ACHN (cell line): ENCODE results near the gene TM9SF2.
"Not testable (repeated sequence)": the region's sequence is repeated elsewhere in the genome, so short reads cannot be mapped to it uniquely, and the experiment has no call there.

Source experiments
- DNase-seq: peaks from one replicate; pipeline ENCODE4 v3.0.0-alpha.2; 2015
- in situ Hi-C: cut with HindIII; loops from 2 replicates; pipeline ENCODE4 v1.10.0; 2017; ENCODE audit warnings: low sequenced_read_pairs, low pct_ligation_motif_present, low pct_unique_long_range_greater_than_20kb

Gene TM9SF2

GRCh38 chr13:99501184-99501847 is at the start of gene TM9SF2:
Gene TM9SF2, plus strand, starts transcription at chr13:99501472. Its CDS starts 135 bp downstream, at chr13:99501607.
- peak; percentile 93 for DNase-seq
- in situ Hi-C loops = no loop called here

- no peak for DNase-seq
- in situ Hi-C loops = no loop called here
These were observed 46.6 kb upstream of the TM9SF2 start for GRCh38 chr13:99454518-99455183.

- in situ Hi-C loops = no loop called here
- DNase-seq = no peak
These were observed 42.0 kb upstream of the TM9SF2 start for GRCh38 chr13:99459099-99459850.

- in situ Hi-C loops = not testable (repeated sequence)
These were observed 40.5 kb upstream of the TM9SF2 start for GRCh38 chr13:99460802-99461201.

GRCh38 chr13:99463646-99464397 is 37.5 kb upstream of the TM9SF2 start:
- in situ Hi-C loops = no loop called here
- no peak for DNase-seq

More at GRCh38 chr13:99460802-99461201, 40.5 kb upstream of the TM9SF2 start:
- not testable (repeated sequence) for DNase-seq

GRCh38 chr13:99464441-99464949 is 36.8 kb upstream of the TM9SF2 start:
- in situ Hi-C loops = no loop called here
- no peak for DNase-seq

DNA sequence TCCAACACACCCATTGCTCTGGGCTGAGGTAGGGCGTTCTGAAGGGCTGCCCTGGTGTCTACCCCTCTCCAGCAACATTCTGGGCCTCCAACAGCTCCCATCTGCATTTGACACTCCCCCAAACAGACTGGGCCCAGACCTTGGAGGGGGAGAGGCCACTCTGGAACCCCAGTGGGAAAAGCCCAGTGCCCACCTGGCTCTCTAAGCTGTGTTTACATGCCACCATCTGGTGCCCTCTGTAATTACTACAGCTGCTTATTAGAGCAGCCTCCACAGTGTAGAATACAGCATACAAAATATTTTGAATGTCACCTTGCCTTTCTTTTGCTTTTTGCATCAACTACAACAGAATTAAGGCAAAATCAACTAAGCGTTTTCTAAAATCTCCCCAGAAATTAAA is 35.8 kb upstream of the TM9SF2 start:
- no peak for DNase-seq
- in situ Hi-C loops = no loop called here

- in situ Hi-C loops = no loop called here
- no peak for DNase-seq
These were observed 33.5 kb upstream of the TM9SF2 start for GRCh38 chr13:99467764-99468163.

DNA sequence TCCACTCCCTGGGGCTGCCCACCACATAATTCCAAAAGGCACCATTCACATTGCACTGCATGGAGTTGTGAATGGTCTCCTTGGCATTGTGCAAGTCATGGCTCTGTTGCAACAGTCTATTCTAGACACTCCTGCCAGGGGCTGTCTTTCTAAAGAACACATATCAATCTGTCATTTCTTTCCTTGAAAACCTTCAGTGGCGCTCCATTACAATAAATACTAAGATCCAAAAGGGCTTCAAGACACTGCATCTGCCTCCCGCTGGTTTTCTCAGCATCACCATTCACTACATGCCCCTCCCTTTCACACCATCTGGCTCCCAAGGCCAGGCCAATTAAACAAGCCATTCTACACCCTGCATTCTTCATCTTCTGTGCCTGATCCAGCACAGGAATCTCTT is 32.2 kb upstream of the TM9SF2 start:
- DNase-seq = no peak
- in situ Hi-C loops = no loop called here

DNA sequence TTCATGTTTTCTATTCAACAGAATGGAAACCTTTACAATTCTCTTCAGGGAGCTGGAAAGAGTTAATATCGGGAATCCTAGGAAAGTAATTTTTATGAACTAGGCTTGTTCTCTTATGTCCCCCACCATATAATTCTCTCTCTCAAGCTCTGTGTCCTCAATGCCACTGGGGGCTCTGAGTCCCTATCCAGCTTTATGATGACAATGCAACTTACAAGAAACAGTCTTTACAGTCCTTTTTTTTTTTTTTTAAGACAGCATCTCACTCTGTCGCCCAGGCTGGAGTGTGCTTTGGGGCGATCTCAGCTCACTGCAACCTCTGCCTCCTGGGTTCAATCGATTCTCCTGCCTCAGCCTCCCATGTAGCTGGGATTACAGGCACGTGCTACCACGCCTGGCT is 31.2 kb upstream of the TM9SF2 start:
- in situ Hi-C loops = no loop called here

DNA sequence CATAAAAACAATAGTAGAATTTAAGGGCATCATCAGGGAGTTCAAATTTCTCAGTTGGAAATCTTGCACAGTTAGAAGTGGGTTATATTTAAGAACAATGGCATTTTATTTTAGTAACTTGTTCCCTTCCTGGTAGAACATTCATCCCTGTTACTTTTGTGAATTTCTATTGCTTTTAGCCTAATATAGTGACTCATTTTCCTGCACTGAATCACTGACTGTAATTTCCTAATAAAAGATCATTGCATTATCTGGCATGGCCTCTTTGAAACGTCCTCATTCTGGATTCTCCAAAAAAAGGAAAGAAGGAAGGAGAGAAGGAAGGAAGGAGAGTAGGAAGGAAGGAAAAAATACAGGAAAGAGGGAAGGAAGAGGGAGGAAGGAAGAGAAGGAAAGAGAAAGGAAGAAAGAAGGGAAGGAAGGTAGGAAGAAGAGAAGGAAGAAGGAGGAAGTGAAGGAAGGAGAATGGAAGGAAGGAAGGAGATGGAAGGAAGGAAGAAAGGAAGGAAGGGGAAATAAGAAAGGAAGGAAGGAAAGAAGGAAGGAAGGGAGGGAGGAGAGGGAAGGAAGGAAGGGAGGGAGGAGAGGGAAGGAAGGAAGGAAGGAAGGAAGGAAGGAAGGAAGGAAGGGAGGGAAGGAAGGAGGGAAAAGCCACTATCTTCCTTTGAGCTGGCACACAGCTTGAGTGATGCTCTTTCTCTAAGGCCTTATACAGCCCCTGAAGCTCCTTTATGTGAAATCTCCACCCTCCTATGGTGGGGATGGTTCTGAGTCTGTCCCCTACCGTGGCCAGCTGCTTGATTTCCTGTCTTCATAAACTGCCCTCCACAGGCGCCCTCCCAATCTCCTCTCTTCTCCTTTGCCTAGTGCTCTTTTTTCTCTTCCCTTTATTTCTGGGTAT is 29.8 kb upstream of the TM9SF2 start:
- no peak for DNase-seq
- in situ Hi-C loops = no loop called here

More for the DNA sequence above, 31.2 kb upstream of the TM9SF2 start:
- no peak for DNase-seq

DNA sequence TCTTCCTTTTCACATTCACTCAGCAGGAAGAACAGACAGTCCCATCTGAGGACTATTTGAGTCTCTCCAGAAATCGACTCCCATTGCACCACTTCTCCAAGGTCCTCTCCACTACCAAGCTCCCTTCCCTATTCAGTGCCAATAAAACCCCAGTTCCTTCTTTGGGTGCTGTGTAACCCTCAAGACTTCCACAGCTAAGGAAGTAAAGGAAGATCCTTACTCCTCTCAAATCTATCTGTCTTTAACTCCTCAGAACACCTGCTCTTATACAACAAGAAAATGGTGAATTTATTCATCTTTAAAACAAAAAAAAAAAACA is 29.2 kb upstream of the TM9SF2 start:
- DNase-seq = no peak
- in situ Hi-C loops = no loop called here

DNA sequence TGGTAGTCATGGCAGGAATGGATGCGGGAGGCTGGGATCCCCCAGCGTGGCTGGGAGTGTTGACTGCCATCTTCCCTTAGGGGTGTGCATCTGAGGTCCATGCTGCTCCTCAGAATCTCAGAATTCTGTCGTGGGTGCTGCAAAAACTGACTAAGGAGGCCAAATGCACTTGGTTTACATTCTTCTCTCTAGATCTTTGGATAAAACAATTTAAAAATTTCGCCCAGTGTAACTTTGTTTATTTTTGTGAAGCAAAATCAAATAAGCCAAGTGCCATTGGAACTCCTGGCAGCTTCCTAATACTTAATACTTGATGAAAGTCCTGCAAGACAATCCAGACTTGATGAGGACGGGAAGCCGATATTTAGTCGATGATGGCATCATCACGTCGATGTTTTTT is 27.8 kb upstream of the TM9SF2 start:
- DNase-seq = no peak
- in situ Hi-C loops = no loop called here

- DNase-seq = no peak
- in situ Hi-C loops = no loop called here
These were observed 24.6 kb upstream of the TM9SF2 start for GRCh38 chr13:99476648-99477047.

- in situ Hi-C loops = no loop called here
- DNase-seq = no peak
These were observed 23.8 kb upstream of the TM9SF2 start for GRCh38 chr13:99477493-99477892.

- in situ Hi-C loops = no loop called here
- no peak for DNase-seq
These were observed 19.9 kb upstream of the TM9SF2 start for GRCh38 chr13:99481366-99481765.

DNA sequence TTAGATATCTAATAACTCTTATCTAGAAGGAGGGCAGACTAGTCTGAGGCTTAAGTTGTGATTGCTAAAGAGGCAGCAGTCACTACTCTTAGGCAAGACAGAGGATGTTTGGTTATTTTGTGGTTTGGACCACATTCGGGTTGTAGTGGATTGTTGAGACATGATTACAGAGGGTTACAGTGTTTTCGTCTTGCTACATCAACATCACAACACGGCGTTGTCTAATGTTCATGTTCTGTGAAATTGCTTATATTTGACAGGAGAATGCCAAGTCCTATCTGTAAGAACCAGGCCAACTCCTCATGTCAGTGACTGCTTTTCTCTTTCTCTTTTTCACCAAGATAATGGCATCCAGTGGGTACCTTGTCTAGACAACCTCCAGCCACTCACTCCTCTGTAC is 16.8 kb upstream of the TM9SF2 start:
- DNase-seq = no peak
- in situ Hi-C loops = no loop called here

- in situ Hi-C loops = no loop called here
- no peak for DNase-seq
These were observed 14.3 kb upstream of the TM9SF2 start for GRCh38 chr13:99486996-99487395.
